Measurements from ENCODE around the gene COCH. TPM values are rescaled to one million over a fixed set of nuclear protein-coding genes. Genes with fewer than 3 reads are reported as not detected.

The COCH gene
- total RNA-seq, 1 experiment from 2014 or later = 6.7 TPM

- TF ChIP-seq ATF3 (IDR thresholded peaks at IDR 0.05) (no peak), EGR1 (IDR thresholded peaks at IDR 0.05; ENCODE audit: low read depth) (no peak), JUND (IDR thresholded peaks at IDR 0.05) (no peak), ELF1 (IDR thresholded peaks at IDR 0.05; ENCODE audit: borderline replicate concordance, low read depth) (no peak), YY1 (IDR thresholded peaks at IDR 0.05; ENCODE audit: extremely low read depth, insufficient replicate concordance, low read depth, low read length) (no peak), CEBPB (IDR thresholded peaks at IDR 0.05; ENCODE audit: low read depth) (no peak), SP1 (IDR thresholded peaks at IDR 0.05; ENCODE audit: low read depth) (no peak), TCF7L2 (IDR thresholded peaks at IDR 0.05; ENCODE audit: borderline replicate concordance, extremely low read depth, insufficient read depth, insufficient read length) (no peak), RAD21 (IDR thresholded peaks at IDR 0.05; ENCODE audit: low read depth) (no peak), ZNF274 (IDR thresholded peaks at IDR 0.05; ENCODE audit: low read depth, low read length) (no peak), CTCF (IDR thresholded peaks at IDR 0.05 in 2 of 3, conservative IDR thresholded peaks at IDR 0.05 in 1 of 3; ENCODE audit: borderline replicate concordance in 1 of 3, insufficient read depth in 1 of 3, low read depth in 2 of 3, low read length in 2 of 3) (no peak), FOSL1 (IDR thresholded peaks at IDR 0.05; ENCODE audit: low read depth) (no peak)
- DNase-seq (ENCODE audit: low read depth, low spot score) = no peak
- no peak for ATAC-seq
- no peak overlapping the region for H3K4me2 ChIP-seq (ENCODE audit: low read length)
- no peaks in the 10 kb centered on the region for H3K27me3 ChIP-seq (ENCODE audit: insufficient read depth, low read length)
- ChIA-PET POLR2A (no interaction called here), RAD21 (ENCODE audit: low non-redundant PET in 1 of 2, low total read pairs in 2 of 2, uncharacterized antibody in 2 of 2, unreplicated experiment in 2 of 2) (no interaction called here), CTCF (no interaction called here)
- no peaks in the 10 kb centered on the region for H3K9me2 ChIP-seq (ENCODE audit: insufficient read depth)
- H3K9me3 ChIP-seq (ENCODE audit: control insufficient read depth in 1 of 2, insufficient read depth in 1 of 2, low read depth in 1 of 2, low read length in 2 of 2) = no peaks in the 10 kb centered on the region
- H3K27ac ChIP-seq (ENCODE audit: low read depth, low read length) = no peak overlapping the region
- H3K79me2 ChIP-seq (ENCODE audit: insufficient read depth, low read length) = peaks cover 28% of the 10 kb centered on the region
- H3K36me3 ChIP-seq (ENCODE audit: control insufficient read depth in 1 of 2, insufficient read depth in 2 of 2, low read length in 2 of 2) = peaks cover 0 to 2% of the 10 kb centered on the region in 2 experiments; a peak in 1 of 4 replicates
- peaks cover 14% of the 10 kb centered on the region for H4K20me1 ChIP-seq (ENCODE audit: insufficient read depth)
- BruUV-seq (replicated peaks) = no TSS peak
- H3K4me1 ChIP-seq (ENCODE audit: control insufficient read depth in 1 of 2, insufficient read depth in 2 of 2, low read length in 2 of 2) = no peaks in the 10 kb centered on the region
- H3K4me3 ChIP-seq (replicated peaks in 1 of 2; ENCODE audit: low read depth in 1 of 2, low read length in 2 of 2) = no peak overlapping the region
- H2AFZ ChIP-seq (ENCODE audit: low read depth, low read length, poor library complexity, severe bottlenecking) = no peak overlapping the region
- intact Hi-C loops (cut with micrococcal nuclease) = no loop called here
- no peak overlapping the region for H3K9ac ChIP-seq (ENCODE audit: low read length)
These were observed 47.4 kb downstream of the COCH start for GRCh38 chr14:30921788-30922187.

Measured in HCT116 (cell line).